ENCODE results near the gene KCTD13.

- TF ChIP-seq ZNF10 (tag by site-specific recombination; IDR thresholded peaks at IDR 0.05) (no peak), CTCF (tag by site-specific recombination; IDR thresholded peaks at IDR 0.05) (no peak)
These were observed 49.8 kb downstream of the KCTD13 start for GRCh38 chr16:29876217-29876593.
